ENCODE measurements around the gene SSBP3. TPM values are rescaled to one million over a fixed set of nuclear protein-coding genes. Genes with fewer than 3 reads are reported as not detected.

The SSBP3 gene
- total RNA-seq, 1 donor, result 14.5 TPM

GRCh38 chr1:54257346-54257620 is 148.9 kb downstream of the SSBP3 start:
- Histone ChIP-seq H3K4me3 (ENCODE audit: insufficient read depth, low read length) (no peak overlapping the region), H3K9me3 (ENCODE audit: low read depth, low read length) (no peaks in the 10 kb centered on the region), H3K27ac (ENCODE audit: low read depth, low read length) (no peak overlapping the region), H3K79me2 (ENCODE audit: insufficient read depth, low read length) (no peaks in the 10 kb centered on the region), H3K36me3 (ENCODE audit: insufficient read depth, low read length) (no peaks in the 10 kb centered on the region), H3K27me3 (ENCODE audit: insufficient read depth, low read length) (no peaks in the 10 kb centered on the region), H4K20me1 (ENCODE audit: insufficient read depth, low read length) (peaks cover 3% of the 10 kb centered on the region), H3K4me1 (ENCODE audit: insufficient read depth, low read length) (peaks cover 26% of the 10 kb centered on the region), H2AFZ (ENCODE audit: low read length) (no peak overlapping the region), H3K4me2 (ENCODE audit: insufficient read depth, low read length) (no peak overlapping the region)
- DNase-seq (ENCODE audit: insufficient read length, low spot score, missing footprints), result no peak
- no peak for TF ChIP-seq CTCF (IDR thresholded peaks at IDR 0.05; ENCODE audit: extremely low read depth, low read depth, low read length)

- TF ChIP-seq CTCF (IDR thresholded peaks at IDR 0.05; ENCODE audit: extremely low read depth, low read depth, low read length), result no peak
- Histone ChIP-seq H3K27me3 (ENCODE audit: insufficient read depth, low read length) (no peaks in the 10 kb centered on the region), H3K79me2 (ENCODE audit: insufficient read depth, low read length) (no peaks in the 10 kb centered on the region), H3K36me3 (ENCODE audit: insufficient read depth, low read length) (no peaks in the 10 kb centered on the region), H3K4me2 (ENCODE audit: insufficient read depth, low read length) (no peak overlapping the region), H3K9me3 (ENCODE audit: low read depth, low read length) (no peaks in the 10 kb centered on the region), H2AFZ (ENCODE audit: low read length) (no peak overlapping the region), H4K20me1 (ENCODE audit: insufficient read depth, low read length) (peaks cover 3% of the 10 kb centered on the region), H3K4me1 (ENCODE audit: insufficient read depth, low read length) (peaks cover 26% of the 10 kb centered on the region), H3K27ac (ENCODE audit: low read depth, low read length) (no peak overlapping the region), H3K4me3 (ENCODE audit: insufficient read depth, low read length) (no peak overlapping the region)
- DNase-seq (ENCODE audit: insufficient read length, low spot score, missing footprints), result no peak
Observed at GRCh38 chr1:54256522-54257345, 149.5 kb downstream of the SSBP3 start.

GRCh38 chr1:54255026-54255702 is 151.0 kb downstream of the SSBP3 start:
- no peak for TF ChIP-seq CTCF (IDR thresholded peaks at IDR 0.05; ENCODE audit: extremely low read depth, low read depth, low read length)
- peaks cover 7% of the 10 kb centered on the region for H3K36me3 ChIP-seq (ENCODE audit: insufficient read depth, low read length)
- peak overlapping the region; percentile 84 for H3K27ac ChIP-seq (ENCODE audit: low read depth, low read length)
- no peak overlapping the region for H3K4me3 ChIP-seq (ENCODE audit: insufficient read depth, low read length)
- peak; percentile 94 for DNase-seq (ENCODE audit: insufficient read length, low spot score, missing footprints)
- no peaks in the 10 kb centered on the region for H3K9me3 ChIP-seq (ENCODE audit: low read depth, low read length)
- H2AFZ ChIP-seq (ENCODE audit: low read length), result no peak overlapping the region
- no peaks in the 10 kb centered on the region for H3K27me3 ChIP-seq (ENCODE audit: insufficient read depth, low read length)
- H4K20me1 ChIP-seq (ENCODE audit: insufficient read depth, low read length), result peaks cover 3% of the 10 kb centered on the region
- no peaks in the 10 kb centered on the region for H3K79me2 ChIP-seq (ENCODE audit: insufficient read depth, low read length)
- no peak overlapping the region for H3K4me2 ChIP-seq (ENCODE audit: insufficient read depth, low read length)
- peaks cover 30% of the 10 kb centered on the region for H3K4me1 ChIP-seq (ENCODE audit: insufficient read depth, low read length)

GRCh38 chr1:54254055-54254454 is 152.1 kb downstream of the SSBP3 start:
- Histone ChIP-seq H2AFZ (ENCODE audit: low read length) (no peak overlapping the region), H3K4me3 (ENCODE audit: insufficient read depth, low read length) (no peak overlapping the region), H3K4me1 (ENCODE audit: insufficient read depth, low read length) (peaks cover 34% of the 10 kb centered on the region), H3K9me3 (ENCODE audit: low read depth, low read length) (no peaks in the 10 kb centered on the region), H3K36me3 (ENCODE audit: insufficient read depth, low read length) (peaks cover 7% of the 10 kb centered on the region), H3K27me3 (ENCODE audit: insufficient read depth, low read length) (no peaks in the 10 kb centered on the region), H4K20me1 (ENCODE audit: insufficient read depth, low read length) (peaks cover 3% of the 10 kb centered on the region), H3K27ac (ENCODE audit: low read depth, low read length) (peak overlapping the region; percentile 84), H3K4me2 (ENCODE audit: insufficient read depth, low read length) (peak overlapping the region; percentile 76), H3K79me2 (ENCODE audit: insufficient read depth, low read length) (no peaks in the 10 kb centered on the region)
- TF ChIP-seq CTCF (IDR thresholded peaks at IDR 0.05; ENCODE audit: extremely low read depth, low read depth, low read length), result no peak
- no peak for DNase-seq (ENCODE audit: insufficient read length, low spot score, missing footprints)

Measured in osteoblast (primary cell).